HEK293 (cell line): ENCODE data around the gene GGN.
A peak's percentile ranks its signal among the peaks of the same experiment; 100 is the strongest.

Experiments used
- ATF2 ChIP-seq: fragments of 450-650 bp; formaldehyde crosslinking; IDR thresholded peaks from 2 replicates; pipeline ENCODE4 v1.5.1; 2016; ENCODE audit warnings: missing biosample characterization, missing genetic modification characterization, low read depth
- BCL11A ChIP-seq: fragments of 450-650 bp; formaldehyde crosslinking; IDR thresholded peaks from 2 replicates; pipeline ENCODE4 v1.5.1; 2016; ENCODE audit warnings: low read depth, missing biosample characterization, missing genetic modification characterization
- KLF16 ChIP-seq: fragments of 450-650 bp; formaldehyde crosslinking; IDR thresholded peaks from 2 replicates; pipeline ENCODE4 v1.5.1; 2017; ENCODE audit warnings: missing biosample characterization, missing genetic modification characterization
- KLF9 ChIP-seq: fragments of 450-650 bp; formaldehyde crosslinking; IDR thresholded peaks from 2 replicates; pipeline ENCODE4 v1.5.1; 2016; ENCODE audit warnings: missing biosample characterization, missing genetic modification characterization, low read depth
- REPIN1 ChIP-seq: fragments of 450-650 bp; formaldehyde crosslinking; IDR thresholded peaks from 2 replicates; pipeline ENCODE4 v1.5.1; 2017; ENCODE audit warnings: missing biosample characterization, missing genetic modification characterization, low read depth
- SETDB1 ChIP-seq: IDR thresholded peaks from one replicate; pipeline ENCODE4 v1.6.1; 2017; ENCODE audit warnings: mild to moderate bottlenecking, low read length, moderate library complexity, mixed read lengths; ENCODE audit not compliant: insufficient read length
- ZBTB17 ChIP-seq: fragments of 450-650 bp; formaldehyde crosslinking; IDR thresholded peaks from 2 replicates; pipeline ENCODE4 v1.5.1; 2016; ENCODE audit warnings: missing biosample characterization, missing genetic modification characterization
- ZBTB7A ChIP-seq: fragments of 450-650 bp; formaldehyde crosslinking; IDR thresholded peaks from 2 replicates; pipeline ENCODE4 v1.5.1; 2016; ENCODE audit warnings: low read depth, missing biosample characterization, missing genetic modification characterization
- ZFP3 ChIP-seq: fragments of 450-650 bp; formaldehyde crosslinking; IDR thresholded peaks from 2 replicates; pipeline ENCODE4 v1.5.1; 2016; ENCODE audit warnings: low read depth, missing biosample characterization, missing genetic modification characterization
- ZNF140 ChIP-seq: fragments of 450-650 bp; formaldehyde crosslinking; IDR thresholded peaks from 2 replicates; pipeline ENCODE4 v1.5.1; 2016; ENCODE audit warnings: missing biosample characterization, missing genetic modification characterization
- ZNF16 ChIP-seq: fragments of 450-650 bp; formaldehyde crosslinking; IDR thresholded peaks from 2 replicates; pipeline ENCODE4 v1.5.1; 2016; ENCODE audit warnings: low read depth, missing biosample characterization, missing genetic modification characterization
- ZNF266 ChIP-seq: fragments of 450-650 bp; formaldehyde crosslinking; IDR thresholded peaks from 2 replicates; pipeline ENCODE4 v1.5.1; 2016; ENCODE audit warnings: missing biosample characterization, missing genetic modification characterization, low read depth
- ZNF529 ChIP-seq: fragments of 450-650 bp; formaldehyde crosslinking; IDR thresholded peaks from 2 replicates; pipeline ENCODE4 v1.5.1; 2017; ENCODE audit warnings: missing genetic modification characterization, missing biosample characterization; ENCODE audit not compliant: insufficient replicate concordance
- ZNF549 ChIP-seq: fragments of 450-650 bp; IDR thresholded peaks from 2 replicates; pipeline ENCODE4 v1.5.1; 2018; ENCODE audit warnings: missing biosample characterization, missing genetic modification characterization, mild to moderate bottlenecking, inconsistent platforms, moderate library complexity
- ZNF600 ChIP-seq: fragments of 450-650 bp; formaldehyde crosslinking; IDR thresholded peaks from 2 replicates; pipeline ENCODE4 v1.5.1; 2016; ENCODE audit warnings: missing biosample characterization, missing genetic modification characterization
- ZNF677 ChIP-seq: fragments of 450-650 bp; IDR thresholded peaks from 2 replicates; pipeline ENCODE4 v1.5.0; 2018; ENCODE audit warnings: missing biosample characterization, mild to moderate bottlenecking, missing genetic modification characterization, moderate library complexity
- ZNF830 ChIP-seq: fragments of 450-650 bp; IDR thresholded peaks from 2 replicates; pipeline ENCODE4 v1.5.0; 2018; ENCODE audit warnings: missing biosample characterization, missing genetic modification characterization, low read depth, mild to moderate bottlenecking, moderate library complexity
- ZSCAN5A ChIP-seq: fragments of 450-650 bp; formaldehyde crosslinking; IDR thresholded peaks from 2 replicates; pipeline ENCODE4 v1.5.1; 2016; ENCODE audit warnings: missing biosample characterization, missing genetic modification characterization
- ZXDB ChIP-seq: fragments of 450-650 bp; formaldehyde crosslinking; IDR thresholded peaks from 2 replicates; pipeline ENCODE4 v1.5.1; 2016; ENCODE audit warnings: missing biosample characterization, missing genetic modification characterization
- TF ChIP-seq, protein P1 (sequence below): fragments of 450-650 bp; formaldehyde crosslinking; conservative IDR thresholded peaks from 2 replicates; pipeline ENCODE4 v1.5.1; 2016; ENCODE audit warnings: low read depth, missing biosample characterization, missing genetic modification characterization
- TF ChIP-seq, protein P2 (sequence below): fragments of 450-650 bp; formaldehyde crosslinking; IDR thresholded peaks from 2 replicates; pipeline ENCODE4 v1.5.1; 2016; ENCODE audit warnings: missing biosample characterization, missing genetic modification characterization
- TF ChIP-seq, protein P3 (sequence below): fragments of 450-650 bp; formaldehyde crosslinking; IDR thresholded peaks from 2 replicates; pipeline ENCODE4 v1.5.1; 2016; ENCODE audit warnings: missing biosample characterization, missing genetic modification characterization

GGN gene

GRCh38 chr19:38402967-38403674, 15.3 kb upstream of the GGN start, which contains the start of gene FAM98C (continued):
- TF ChIP-seq, protein P1, sequence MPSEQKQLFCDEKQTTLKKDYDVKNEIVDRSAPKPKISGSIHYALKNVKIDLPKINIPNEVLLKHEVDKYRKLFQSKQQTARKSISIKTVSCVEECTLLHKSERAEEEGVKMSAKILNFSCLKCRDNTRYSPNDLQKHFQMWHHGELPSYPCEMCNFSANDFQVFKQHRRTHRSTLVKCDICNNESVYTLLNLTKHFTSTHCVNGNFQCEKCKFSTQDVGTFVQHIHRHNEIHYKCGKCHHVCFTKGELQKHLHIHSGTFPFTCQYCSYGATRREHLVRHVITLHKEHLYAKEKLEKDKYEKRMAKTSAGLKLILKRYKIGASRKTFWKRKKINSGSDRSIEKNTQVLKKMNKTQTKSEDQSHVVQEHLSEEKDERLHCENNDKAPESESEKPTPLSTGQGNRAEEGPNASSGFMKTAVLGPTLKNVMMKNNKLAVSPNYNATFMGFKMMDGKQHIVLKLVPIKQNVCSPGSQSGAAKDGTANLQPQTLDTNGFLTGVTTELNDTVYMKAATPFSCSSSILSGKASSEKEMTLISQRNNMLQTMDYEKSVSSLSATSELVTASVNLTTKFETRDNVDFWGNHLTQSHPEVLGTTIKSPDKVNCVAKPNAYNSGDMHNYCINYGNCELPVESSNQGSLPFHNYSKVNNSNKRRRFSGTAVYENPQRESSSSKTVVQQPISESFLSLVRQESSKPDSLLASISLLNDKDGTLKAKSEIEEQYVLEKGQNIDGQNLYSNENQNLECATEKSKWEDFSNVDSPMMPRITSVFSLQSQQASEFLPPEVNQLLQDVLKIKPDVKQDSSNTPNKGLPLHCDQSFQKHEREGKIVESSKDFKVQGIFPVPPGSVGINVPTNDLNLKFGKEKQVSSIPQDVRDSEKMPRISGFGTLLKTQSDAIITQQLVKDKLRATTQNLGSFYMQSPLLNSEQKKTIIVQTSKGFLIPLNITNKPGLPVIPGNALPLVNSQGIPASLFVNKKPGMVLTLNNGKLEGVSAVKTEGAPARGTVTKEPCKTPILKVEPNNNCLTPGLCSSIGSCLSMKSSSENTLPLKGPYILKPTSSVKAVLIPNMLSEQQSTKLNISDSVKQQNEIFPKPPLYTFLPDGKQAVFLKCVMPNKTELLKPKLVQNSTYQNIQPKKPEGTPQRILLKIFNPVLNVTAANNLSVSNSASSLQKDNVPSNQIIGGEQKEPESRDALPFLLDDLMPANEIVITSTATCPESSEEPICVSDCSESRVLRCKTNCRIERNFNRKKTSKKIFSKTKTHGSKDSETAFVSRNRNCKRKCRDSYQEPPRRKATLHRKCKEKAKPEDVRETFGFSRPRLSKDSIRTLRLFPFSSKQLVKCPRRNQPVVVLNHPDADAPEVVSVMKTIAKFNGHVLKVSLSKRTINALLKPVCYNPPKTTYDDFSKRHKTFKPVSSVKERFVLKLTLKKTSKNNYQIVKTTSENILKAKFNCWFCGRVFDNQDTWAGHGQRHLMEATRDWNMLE (tag by site-specific recombination) = peak; percentile 16; the same call in 1 of the 2 replicates
- TF ChIP-seq ZNF830 (tag by site-specific recombination) = no peak
- TF ChIP-seq ZXDB = peak; percentile 98
- peak; percentile 59 for TF ChIP-seq REPIN1 (tag by site-specific recombination)
- TF ChIP-seq ZBTB17 (tag by site-specific recombination) = peak; percentile 77; the same call in 1 of the 2 replicates
- TF ChIP-seq ZSCAN5A = peak; percentile 83
- TF ChIP-seq KLF16 (tag by site-specific recombination) = peak; percentile 99
- no peak for TF ChIP-seq ZNF266 (tag by site-specific recombination)
- TF ChIP-seq ZNF549 (tag by site-specific recombination) = no peak
- peak; percentile 94 for TF ChIP-seq KLF9 (tag by site-specific recombination)
- TF ChIP-seq ZNF677 = no peak; the same call in 1 of the 2 replicates
- no peak for TF ChIP-seq ZNF529 (tag by site-specific recombination)
- peak; percentile 97 for TF ChIP-seq ZNF600 (tag by site-specific recombination)
- 0 out of 2 replicates have a peak, but pooled peaks have one; percentile 19 for TF ChIP-seq ZFP3
- no peak for TF ChIP-seq ZNF140 (tag by site-specific recombination)
- no peak for TF ChIP-seq ATF2 (tag by site-specific recombination)
- TF ChIP-seq, protein P2, sequence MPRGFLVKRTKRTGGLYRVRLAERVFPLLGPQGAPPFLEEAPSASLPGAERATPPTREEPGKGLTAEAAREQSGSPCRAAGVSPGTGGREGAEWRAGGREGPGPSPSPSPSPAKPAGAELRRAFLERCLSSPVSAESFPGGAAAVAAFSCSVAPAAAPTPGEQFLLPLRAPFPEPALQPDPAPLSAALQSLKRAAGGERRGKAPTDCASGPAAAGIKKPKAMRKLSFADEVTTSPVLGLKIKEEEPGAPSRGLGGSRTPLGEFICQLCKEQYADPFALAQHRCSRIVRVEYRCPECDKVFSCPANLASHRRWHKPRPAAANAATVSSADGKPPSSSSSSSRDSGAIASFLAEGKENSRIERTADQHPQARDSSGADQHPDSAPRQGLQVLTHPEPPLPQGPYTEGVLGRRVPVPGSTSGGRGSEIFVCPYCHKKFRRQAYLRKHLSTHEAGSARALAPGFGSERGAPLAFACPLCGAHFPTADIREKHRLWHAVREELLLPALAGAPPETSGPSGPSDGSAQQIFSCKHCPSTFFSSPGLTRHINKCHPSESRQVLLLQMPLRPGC (tag by site-specific recombination) = peak; percentile 73; the same call in 1 of the 2 replicates
- TF ChIP-seq BCL11A (tag by site-specific recombination) = no peak
- TF ChIP-seq ZBTB7A (tag by site-specific recombination) = peak; percentile 99
- no peak for TF ChIP-seq ZNF16 (tag by site-specific recombination)
- TF ChIP-seq, protein P3, sequence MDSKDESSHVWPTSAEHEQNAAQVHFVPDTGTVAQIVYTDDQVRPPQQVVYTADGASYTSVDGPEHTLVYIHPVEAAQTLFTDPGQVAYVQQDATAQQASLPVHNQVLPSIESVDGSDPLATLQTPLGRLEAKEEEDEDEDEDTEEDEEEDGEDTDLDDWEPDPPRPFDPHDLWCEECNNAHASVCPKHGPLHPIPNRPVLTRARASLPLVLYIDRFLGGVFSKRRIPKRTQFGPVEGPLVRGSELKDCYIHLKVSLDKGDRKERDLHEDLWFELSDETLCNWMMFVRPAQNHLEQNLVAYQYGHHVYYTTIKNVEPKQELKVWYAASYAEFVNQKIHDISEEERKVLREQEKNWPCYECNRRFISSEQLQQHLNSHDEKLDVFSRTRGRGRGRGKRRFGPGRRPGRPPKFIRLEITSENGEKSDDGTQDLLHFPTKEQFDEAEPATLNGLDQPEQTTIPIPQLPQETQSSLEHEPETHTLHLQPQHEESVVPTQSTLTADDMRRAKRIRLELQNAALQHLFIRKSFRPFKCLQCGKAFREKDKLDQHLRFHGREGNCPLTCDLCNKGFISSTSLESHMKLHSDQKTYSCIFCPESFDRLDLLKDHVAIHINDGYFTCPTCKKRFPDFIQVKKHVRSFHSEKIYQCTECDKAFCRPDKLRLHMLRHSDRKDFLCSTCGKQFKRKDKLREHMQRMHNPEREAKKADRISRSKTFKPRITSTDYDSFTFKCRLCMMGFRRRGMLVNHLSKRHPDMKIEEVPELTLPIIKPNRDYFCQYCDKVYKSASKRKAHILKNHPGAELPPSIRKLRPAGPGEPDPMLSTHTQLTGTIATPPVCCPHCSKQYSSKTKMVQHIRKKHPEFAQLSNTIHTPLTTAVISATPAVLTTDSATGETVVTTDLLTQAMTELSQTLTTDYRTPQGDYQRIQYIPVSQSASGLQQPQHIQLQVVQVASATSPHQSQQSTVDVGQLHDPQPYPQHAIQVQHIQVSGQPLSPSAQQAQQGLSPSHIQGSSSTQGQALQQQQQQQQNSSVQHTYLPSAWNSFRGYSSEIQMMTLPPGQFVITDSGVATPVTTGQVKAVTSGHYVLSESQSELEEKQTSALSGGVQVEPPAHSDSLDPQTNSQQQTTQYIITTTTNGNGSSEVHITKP = peak; percentile 75
- no peak for TF ChIP-seq SETDB1
